GM12801 (cell line): ENCODE measurements around the gene NAPEPLD.

Experiments
- CTCF ChIP-seq: IDR thresholded peaks from one replicate; pipeline ENCODE4 v1.5.1; 2011; ENCODE audit warnings: control low read depth; ENCODE audit not compliant: insufficient read length; ENCODE audit errors: extremely low read depth

The NAPEPLD gene

GRCh38 chr7:103129702-103130549 is 19.0 kb downstream of the NAPEPLD start:
- no peak for TF ChIP-seq CTCF

- no peak for TF ChIP-seq CTCF
These were observed 21.9 kb downstream of the NAPEPLD start for GRCh38 chr7:103127006-103127405.

- TF ChIP-seq CTCF = no peak
These were observed 24.4 kb downstream of the NAPEPLD start for GRCh38 chr7:103124429-103124979.

GRCh38 chr7:103123529-103123928 is 25.4 kb downstream of the NAPEPLD start:
- no peak for TF ChIP-seq CTCF

- TF ChIP-seq CTCF = no peak
These were observed 27.3 kb downstream of the NAPEPLD start for GRCh38 chr7:103121641-103122040.

- TF ChIP-seq CTCF = no peak
These were observed 28.5 kb downstream of the NAPEPLD start for GRCh38 chr7:103120362-103120761.

GRCh38 chr7:103119791-103120291 is 29.1 kb downstream of the NAPEPLD start:
- no peak for TF ChIP-seq CTCF
